Stomach (tissue), 4 donors: ENCODE measurements around the gene ABCB8.

Experiments used
- EP300 ChIP-seq: sonication (generic); formaldehyde crosslinking; IDR thresholded peaks from one replicate; pipeline ENCODE4 v1.6.1; 2017; ENCODE audit warnings: antibody characterized with exemption
- POLR2A ChIP-seq, 4 donors: fragments of 450-650 bp; IDR thresholded peaks; one replicate each; pipeline ENCODE4 v1.6.1; 2016; ENCODE audit warnings: antibody characterized with exemption in 4 of 4, control low read depth in 2 of 4, mild to moderate bottlenecking in 1 of 4, moderate library complexity in 1 of 4
- POLR2AphosphoS5 ChIP-seq, 3 donors: sonication (generic); formaldehyde crosslinking; IDR thresholded peaks; one replicate each; pipeline ENCODE4 v1.6.1; 2016; ENCODE audit warnings: antibody characterized with exemption in 3 of 3
- TF ChIP-seq, protein P1 (sequence below), 7 experiments: fragments of 450-650 bp in 4 of 7; fragments of 200-600 bp in 3 of 7; sonication (generic) in 3 of 7; IDR thresholded peaks; one replicate each; pipeline ENCODE4 v1.5.1; 2016 to 2019; ENCODE audit warnings: antibody characterized with exemption in 7 of 7, control low read depth in 2 of 7, mild to moderate bottlenecking in 1 of 7

DNA sequence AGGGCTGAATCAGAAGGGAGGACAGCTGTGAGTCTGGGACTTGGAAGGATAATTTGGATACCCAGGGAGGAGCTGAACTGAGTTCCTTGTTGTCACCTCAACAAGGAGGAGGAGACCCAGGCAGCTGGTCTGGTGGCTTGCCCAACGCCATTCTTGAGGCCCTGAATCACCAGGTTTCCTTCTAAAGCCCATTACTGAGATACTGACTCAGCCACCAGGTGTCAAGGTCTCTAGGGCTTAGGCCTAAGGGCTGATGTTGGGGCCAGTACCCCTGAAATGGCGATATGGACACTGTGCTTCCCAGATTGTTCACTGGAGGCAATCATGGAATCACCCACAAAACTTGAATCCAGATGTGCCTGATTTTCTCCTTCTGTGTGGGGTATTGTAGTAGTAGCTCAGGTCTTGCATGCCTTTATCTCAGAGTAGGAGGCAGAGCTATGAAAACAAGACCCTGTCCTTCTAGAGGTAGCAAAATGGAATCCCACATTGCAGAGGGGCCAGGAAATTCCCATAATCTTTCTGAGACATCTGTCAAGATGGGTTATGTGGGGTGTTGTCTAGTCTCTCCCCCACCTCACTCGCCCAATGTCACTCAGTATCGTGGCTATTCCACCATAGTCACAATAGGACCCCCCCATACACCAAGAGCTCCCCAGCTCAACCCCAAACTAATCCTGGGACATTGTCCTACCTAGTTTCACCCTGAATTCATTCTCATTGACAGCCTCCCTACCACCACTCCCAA lies 2.2 kb upstream of the ABCB8 start:
- TF ChIP-seq, protein P1, sequence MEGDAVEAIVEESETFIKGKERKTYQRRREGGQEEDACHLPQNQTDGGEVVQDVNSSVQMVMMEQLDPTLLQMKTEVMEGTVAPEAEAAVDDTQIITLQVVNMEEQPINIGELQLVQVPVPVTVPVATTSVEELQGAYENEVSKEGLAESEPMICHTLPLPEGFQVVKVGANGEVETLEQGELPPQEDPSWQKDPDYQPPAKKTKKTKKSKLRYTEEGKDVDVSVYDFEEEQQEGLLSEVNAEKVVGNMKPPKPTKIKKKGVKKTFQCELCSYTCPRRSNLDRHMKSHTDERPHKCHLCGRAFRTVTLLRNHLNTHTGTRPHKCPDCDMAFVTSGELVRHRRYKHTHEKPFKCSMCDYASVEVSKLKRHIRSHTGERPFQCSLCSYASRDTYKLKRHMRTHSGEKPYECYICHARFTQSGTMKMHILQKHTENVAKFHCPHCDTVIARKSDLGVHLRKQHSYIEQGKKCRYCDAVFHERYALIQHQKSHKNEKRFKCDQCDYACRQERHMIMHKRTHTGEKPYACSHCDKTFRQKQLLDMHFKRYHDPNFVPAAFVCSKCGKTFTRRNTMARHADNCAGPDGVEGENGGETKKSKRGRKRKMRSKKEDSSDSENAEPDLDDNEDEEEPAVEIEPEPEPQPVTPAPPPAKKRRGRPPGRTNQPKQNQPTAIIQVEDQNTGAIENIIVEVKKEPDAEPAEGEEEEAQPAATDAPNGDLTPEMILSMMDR (IDR thresholded peaks at IDR 0.05), result no peak
- TF ChIP-seq POLR2A (IDR thresholded peaks at IDR 0.05) (no peak), EP300 (no peak), POLR2AphosphoS5 (IDR thresholded peaks at IDR 0.05) (no peak)
